H1 (cell line): ENCODE measurements around the gene RNF32. TPM values are rescaled to one million over a fixed set of nuclear protein-coding genes. Genes with fewer than 3 reads are reported as not detected.

Experiments
- EP300 ChIP-seq, 2 experiments: IDR thresholded peaks; 1 replicate in 1 of 2; 2 replicates in 1 of 2; pipeline ENCODE4 v1.6.1; 2011 to 2012; ENCODE audit warnings: low read depth in 2 of 2, low read length in 2 of 2, mild to moderate bottlenecking in 2 of 2, borderline replicate concordance in 1 of 2, inconsistent platforms in 1 of 2, moderate library complexity in 1 of 2
- MAX ChIP-seq: IDR thresholded peaks from 2 replicates; pipeline ENCODE4 v1.6.1; 2012; ENCODE audit warnings: inconsistent platforms
- ZNF274 ChIP-seq: IDR thresholded peaks from 2 replicates; pipeline ENCODE4 v1.7.0; 2012; ENCODE audit warnings: low read length, borderline replicate concordance; ENCODE audit errors: extremely low read depth
- polyA plus RNA-seq, 7 experiments: library from polyadenylated mRNA; depleted of rRNA in 3 of 7; stranded (reverse) in 5 of 7; unstranded in 2 of 7; fragments of >200 nt in 5 of 7; fragments of 200-250 nt in 2 of 7; gene quantifications; 1 replicate in 5 of 7; 2 replicates in 1 of 7; 4 replicates in 1 of 7; pipeline versions ENCODE4 v1.2.1 to v1.2.3, GENCODE V29; 2011 to 2013; ENCODE audit warnings: missing spikeins in 2 of 7, mixed read lengths in 2 of 7
- total RNA-seq: library from RNA; stranded (reverse); fragmentation: NEBNext Ultra II Directional; extraction: Animal tissue kit (Norgen Biotek cat#: 25700); gene quantifications from 2 replicates; pipeline ENCODE4 v1.2.1, GENCODE V29; 2021

Gene RNF32
- total and polyA plus RNA-seq, 2 of the 8 experiments (the other 6 are each of a cell fraction or from before 2014, with no cell fraction given): 0.48 to 1.2 TPM

GRCh38 chr7:156626220-156626895, 14.2 kb upstream of the RNF32 start (continued):
- TF ChIP-seq MAX (no peak), EP300 (IDR thresholded peaks at IDR 0.05; ENCODE audit: borderline replicate concordance in 1 of 2, low read depth in 2 of 2, low read length in 2 of 2) (no peak), ZNF274 (no peak)
